ENCODE data around the gene HMHB1. TPM values are rescaled to one million over a fixed set of nuclear protein-coding genes. Genes with fewer than 3 reads are reported as not detected.

HMHB1 gene
- total RNA-seq, 2 donors from 2014 or later, result not detected

DNA sequence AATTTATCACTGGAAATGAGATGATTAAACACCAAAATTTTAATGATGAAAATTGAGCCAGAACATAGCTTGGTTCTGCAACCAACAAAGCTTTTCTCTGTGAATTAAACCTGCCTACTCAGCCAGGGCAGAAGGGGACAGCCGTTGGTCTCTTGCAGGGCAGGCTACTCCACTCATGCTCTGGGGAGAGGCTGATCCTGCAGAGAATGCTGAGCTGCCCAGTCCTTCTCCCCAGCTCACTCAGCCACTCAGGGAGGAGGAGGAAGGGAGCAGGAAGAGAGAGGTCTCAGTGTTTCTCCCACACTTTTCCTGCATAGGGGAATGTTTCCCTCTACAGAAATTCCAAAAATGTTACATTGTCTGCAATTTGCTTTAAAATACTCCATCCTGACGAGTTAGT, 40.4 kb upstream of the HMHB1 start:
- H3K9me3 Mint-ChIP-seq, result peaks cover 4% of the 10 kb centered on the region
- no peak for DNase-seq
- TF ChIP-seq, protein P1, sequence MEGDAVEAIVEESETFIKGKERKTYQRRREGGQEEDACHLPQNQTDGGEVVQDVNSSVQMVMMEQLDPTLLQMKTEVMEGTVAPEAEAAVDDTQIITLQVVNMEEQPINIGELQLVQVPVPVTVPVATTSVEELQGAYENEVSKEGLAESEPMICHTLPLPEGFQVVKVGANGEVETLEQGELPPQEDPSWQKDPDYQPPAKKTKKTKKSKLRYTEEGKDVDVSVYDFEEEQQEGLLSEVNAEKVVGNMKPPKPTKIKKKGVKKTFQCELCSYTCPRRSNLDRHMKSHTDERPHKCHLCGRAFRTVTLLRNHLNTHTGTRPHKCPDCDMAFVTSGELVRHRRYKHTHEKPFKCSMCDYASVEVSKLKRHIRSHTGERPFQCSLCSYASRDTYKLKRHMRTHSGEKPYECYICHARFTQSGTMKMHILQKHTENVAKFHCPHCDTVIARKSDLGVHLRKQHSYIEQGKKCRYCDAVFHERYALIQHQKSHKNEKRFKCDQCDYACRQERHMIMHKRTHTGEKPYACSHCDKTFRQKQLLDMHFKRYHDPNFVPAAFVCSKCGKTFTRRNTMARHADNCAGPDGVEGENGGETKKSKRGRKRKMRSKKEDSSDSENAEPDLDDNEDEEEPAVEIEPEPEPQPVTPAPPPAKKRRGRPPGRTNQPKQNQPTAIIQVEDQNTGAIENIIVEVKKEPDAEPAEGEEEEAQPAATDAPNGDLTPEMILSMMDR (conservative IDR thresholded peaks at IDR 0.05), result no peak
- H3K27me3 ChIP-seq (ENCODE audit: control insufficient read depth, insufficient read depth, low read length, poor library complexity, severe bottlenecking), result no peaks in the 10 kb centered on the region
- H3K4me1 Mint-ChIP-seq, result peaks cover 13% of the 10 kb centered on the region
- H3K4me1 ChIP-seq (ENCODE audit: control insufficient read depth, insufficient read depth, low read length), result peaks cover 2% of the 10 kb centered on the region
- no peak overlapping the region for H3K4me3 ChIP-seq (ENCODE audit: low read length)
- no peak overlapping the region for H3K27ac Mint-ChIP-seq
- H3K9ac ChIP-seq (ENCODE audit: extremely low read depth, low read length, poor library complexity, severe bottlenecking), result no peak overlapping the region
- no peaks in the 10 kb centered on the region for H3K27me3 Mint-ChIP-seq (ENCODE audit: insufficient read depth)
- WGBS, 2 experiments (ENCODE audit: insufficient coverage in 1 of 2, insufficient read length in 1 of 2), result 50 to 93% methylated on average over 1 to 2 of the region's 2 CpGs
- no peaks in the 10 kb centered on the region for H3K9me3 ChIP-seq (ENCODE audit: control insufficient read depth, low read length)
- H3K36me3 Mint-ChIP-seq (ENCODE audit: low read depth), result peaks cover 2% of the 10 kb centered on the region
- H3K36me3 ChIP-seq (ENCODE audit: control insufficient read depth, insufficient read depth, low read length), result no peaks in the 10 kb centered on the region
- H3K4me3 Mint-ChIP-seq, result no peak overlapping the region
- no peak overlapping the region for H3K27ac ChIP-seq (ENCODE audit: low read depth, low read length)

DNA sequence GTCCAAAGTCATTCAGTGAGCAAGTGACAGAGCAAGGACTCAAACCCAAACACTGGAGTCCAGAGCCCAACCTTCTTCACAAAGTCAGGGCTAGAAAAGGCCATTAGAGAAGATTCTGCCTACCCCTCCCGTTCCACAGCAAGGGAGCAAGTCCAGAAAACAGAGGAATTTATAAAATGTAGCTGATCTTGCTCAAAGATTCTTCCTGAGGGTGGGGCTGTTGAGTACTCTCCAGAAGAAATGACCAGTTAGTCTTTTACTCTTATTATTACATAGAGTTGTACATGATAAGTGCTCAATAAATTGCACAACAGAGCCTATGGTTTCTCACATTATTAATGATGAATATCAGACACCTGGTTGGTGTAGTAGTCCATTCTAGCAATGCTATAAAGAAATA, 39.3 kb upstream of the HMHB1 start:
- H3K4me3 Mint-ChIP-seq, result no peak overlapping the region
- H3K4me3 ChIP-seq (ENCODE audit: low read length), result no peak overlapping the region
- no peaks in the 10 kb centered on the region for H3K36me3 ChIP-seq (ENCODE audit: control insufficient read depth, insufficient read depth, low read length)
- peaks cover 2% of the 10 kb centered on the region for H3K36me3 Mint-ChIP-seq (ENCODE audit: low read depth)
- H3K27me3 Mint-ChIP-seq (ENCODE audit: insufficient read depth), result no peaks in the 10 kb centered on the region
- H3K4me1 ChIP-seq (ENCODE audit: control insufficient read depth, insufficient read depth, low read length), result peaks cover 2% of the 10 kb centered on the region
- no peak overlapping the region for H3K9ac ChIP-seq (ENCODE audit: extremely low read depth, low read length, poor library complexity, severe bottlenecking)
- H3K9me3 ChIP-seq (ENCODE audit: control insufficient read depth, low read length), result no peaks in the 10 kb centered on the region
- WGBS, 2 experiments (ENCODE audit: insufficient coverage in 1 of 2, insufficient read length in 1 of 2), result 95 to 100% methylated on average over 1 of the region's 1 CpG
- no peak for DNase-seq
- H3K27ac ChIP-seq (ENCODE audit: low read depth, low read length), result no peak overlapping the region
- peaks cover 13% of the 10 kb centered on the region for H3K4me1 Mint-ChIP-seq
- TF ChIP-seq, protein P1 (conservative IDR thresholded peaks at IDR 0.05), result no peak
- H3K27ac Mint-ChIP-seq, result no peak overlapping the region
- no peaks in the 10 kb centered on the region for H3K27me3 ChIP-seq (ENCODE audit: control insufficient read depth, insufficient read depth, low read length, poor library complexity, severe bottlenecking)
- peaks cover 4% of the 10 kb centered on the region for H3K9me3 Mint-ChIP-seq

DNA sequence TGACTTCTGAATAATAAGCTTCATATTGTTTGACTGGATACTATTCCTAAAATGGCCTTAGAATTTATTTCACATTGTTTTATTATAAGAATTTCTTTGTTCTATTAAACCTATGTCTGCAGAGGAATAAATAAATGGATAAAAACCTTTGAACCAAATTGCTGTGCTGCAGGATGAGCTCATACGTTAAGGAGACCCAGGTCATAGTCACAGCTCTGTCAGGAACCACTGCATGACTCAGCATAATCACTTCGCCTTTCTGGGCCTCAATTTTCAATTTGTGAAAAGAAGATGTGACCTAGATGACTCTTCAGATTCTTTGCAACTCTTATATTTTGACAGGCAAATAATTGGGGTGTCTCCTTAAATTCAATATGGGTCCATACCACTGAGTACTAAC, 36.7 kb upstream of the HMHB1 start:
- no peak overlapping the region for H3K4me3 Mint-ChIP-seq
- H3K4me1 ChIP-seq (ENCODE audit: control insufficient read depth, insufficient read depth, low read length), result peaks cover 2% of the 10 kb centered on the region
- WGBS, 2 experiments (ENCODE audit: insufficient coverage in 1 of 2, insufficient read length in 1 of 2), result 82 to 83% methylated on average over 2 of the region's 2 CpGs
- peaks cover 13% of the 10 kb centered on the region for H3K4me1 Mint-ChIP-seq
- H3K4me3 ChIP-seq (ENCODE audit: low read length), result no peak overlapping the region
- no peaks in the 10 kb centered on the region for H3K9me3 ChIP-seq (ENCODE audit: control insufficient read depth, low read length)
- H3K27me3 Mint-ChIP-seq (ENCODE audit: insufficient read depth), result no peaks in the 10 kb centered on the region
- no peaks in the 10 kb centered on the region for H3K36me3 Mint-ChIP-seq (ENCODE audit: low read depth)
- no peaks in the 10 kb centered on the region for H3K27me3 ChIP-seq (ENCODE audit: control insufficient read depth, insufficient read depth, low read length, poor library complexity, severe bottlenecking)
- H3K27ac ChIP-seq (ENCODE audit: low read depth, low read length), result no peak overlapping the region
- DNase-seq, result no peak
- peaks cover 6% of the 10 kb centered on the region for H3K9me3 Mint-ChIP-seq
- TF ChIP-seq, protein P1 (conservative IDR thresholded peaks at IDR 0.05), result no peak
- no peak overlapping the region for H3K27ac Mint-ChIP-seq
- no peak overlapping the region for H3K9ac ChIP-seq (ENCODE audit: extremely low read depth, low read length, poor library complexity, severe bottlenecking)
- no peaks in the 10 kb centered on the region for H3K36me3 ChIP-seq (ENCODE audit: control insufficient read depth, insufficient read depth, low read length)
